Stimulated activated CD8-positive, alpha-beta memory T cell treated with anti-CD3 and anti-CD28 coated beads, Interleukin-12 subunit alpha, Interleukin-12 subunit beta, amount 100 ng/mL, for 1 hour (primary cell): ENCODE data around the gene PGC.
"Not testable (repeated sequence)": the region's sequence is repeated elsewhere in the genome, so short reads cannot be mapped to it uniquely, and the experiment has no call there.

ENCODE experiments used
- DNase-seq: peaks from one replicate; pipeline ENCODE4 v3.0.0-alpha.2; 2020; ENCODE audit warnings: low read depth

The PGC gene

GRCh38 chr6:41775293-41775882 lies 28.2 kb upstream of the PGC start:
- no peak for DNase-seq

GRCh38 chr6:41774841-41775240 lies 27.6 kb upstream of the PGC start:
- no peak for DNase-seq

- DNase-seq: no peak
Observed at GRCh38 chr6:41771058-41771983, 24.1 kb upstream of the PGC start.

GRCh38 chr6:41770381-41771057 lies 23.3 kb upstream of the PGC start:
- no peak for DNase-seq

GRCh38 chr6:41769376-41769775 lies 22.2 kb upstream of the PGC start:
- no peak for DNase-seq

- no peak for DNase-seq
Observed at GRCh38 chr6:41768545-41769308, 21.5 kb upstream of the PGC start.

- no peak for DNase-seq
Observed at GRCh38 chr6:41767112-41767833, 20.1 kb upstream of the PGC start.

GRCh38 chr6:41766043-41766664 lies 19.0 kb upstream of the PGC start:
- DNase-seq: not testable (repeated sequence)

GRCh38 chr6:41763470-41763869 lies 16.3 kb upstream of the PGC start:
- DNase-seq: no peak

- DNase-seq: no peak
Observed at GRCh38 chr6:41759905-41760579, 12.8 kb upstream of the PGC start.

GRCh38 chr6:41759106-41759904 lies 12.1 kb upstream of the PGC start:
- DNase-seq: no peak

- DNase-seq: no peak
Observed at GRCh38 chr6:41758641-41759035, 11.4 kb upstream of the PGC start.

- no peak for DNase-seq
Observed at GRCh38 chr6:41757931-41758640, 10.9 kb upstream of the PGC start.

GRCh38 chr6:41757271-41757670 lies 10.1 kb upstream of the PGC start:
- DNase-seq: no peak

- DNase-seq: no peak
Observed at GRCh38 chr6:41756354-41756753, 9.2 kb upstream of the PGC start.

GRCh38 chr6:41755895-41756294 lies 8.7 kb upstream of the PGC start:
- DNase-seq: no peak

GRCh38 chr6:41750374-41750773 lies 3.2 kb upstream of the PGC start:
- no peak for DNase-seq

GRCh38 chr6:41748542-41748941 lies 1.3 kb upstream of the PGC start:
- no peak for DNase-seq

GRCh38 chr6:41748102-41748477 lies 893 bp upstream of the PGC start:
- DNase-seq: no peak
